ENCODE data around the gene KCP.

The KCP gene

DNA sequence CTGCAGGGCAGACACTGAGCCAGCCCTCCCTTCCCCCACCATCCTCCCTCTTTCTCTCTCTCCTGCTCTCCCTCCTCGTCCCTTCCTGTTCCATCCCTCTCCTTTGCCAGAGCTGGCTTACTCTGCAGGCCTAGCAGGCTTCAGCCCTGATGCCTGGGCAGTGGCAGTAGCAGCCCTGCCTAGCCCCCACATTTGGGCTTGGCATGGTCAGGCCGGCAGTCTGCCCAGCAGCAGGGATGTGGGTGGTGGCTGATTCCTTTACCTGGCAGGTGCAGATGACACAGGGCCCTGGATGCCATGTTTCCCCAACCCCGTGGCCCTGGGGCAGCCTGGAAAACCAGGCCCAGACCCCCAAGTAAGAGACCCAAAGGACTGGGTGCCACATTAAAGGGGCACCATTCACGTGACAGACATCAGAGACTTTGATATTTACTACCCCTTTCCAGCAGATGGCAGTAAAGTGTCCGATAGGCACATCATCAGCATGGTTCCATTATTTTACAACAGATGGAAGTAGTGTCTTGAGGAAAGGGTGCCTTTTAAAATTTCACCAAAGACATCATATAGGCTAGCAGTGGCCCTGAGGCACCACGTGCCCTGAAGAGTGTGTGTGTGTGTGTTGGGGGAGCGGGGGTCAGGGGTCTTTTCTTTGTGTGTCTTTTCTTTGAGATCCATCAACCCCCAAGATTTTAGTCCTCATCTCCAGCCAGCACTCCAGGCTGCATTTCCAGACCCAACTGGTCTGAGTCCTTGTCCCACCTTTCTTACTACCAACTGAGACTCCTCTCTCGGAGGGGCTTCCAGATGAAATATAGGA, 5.9 kb downstream of the KCP start:
- peak; percentile 72 for DNase-seq

DNA sequence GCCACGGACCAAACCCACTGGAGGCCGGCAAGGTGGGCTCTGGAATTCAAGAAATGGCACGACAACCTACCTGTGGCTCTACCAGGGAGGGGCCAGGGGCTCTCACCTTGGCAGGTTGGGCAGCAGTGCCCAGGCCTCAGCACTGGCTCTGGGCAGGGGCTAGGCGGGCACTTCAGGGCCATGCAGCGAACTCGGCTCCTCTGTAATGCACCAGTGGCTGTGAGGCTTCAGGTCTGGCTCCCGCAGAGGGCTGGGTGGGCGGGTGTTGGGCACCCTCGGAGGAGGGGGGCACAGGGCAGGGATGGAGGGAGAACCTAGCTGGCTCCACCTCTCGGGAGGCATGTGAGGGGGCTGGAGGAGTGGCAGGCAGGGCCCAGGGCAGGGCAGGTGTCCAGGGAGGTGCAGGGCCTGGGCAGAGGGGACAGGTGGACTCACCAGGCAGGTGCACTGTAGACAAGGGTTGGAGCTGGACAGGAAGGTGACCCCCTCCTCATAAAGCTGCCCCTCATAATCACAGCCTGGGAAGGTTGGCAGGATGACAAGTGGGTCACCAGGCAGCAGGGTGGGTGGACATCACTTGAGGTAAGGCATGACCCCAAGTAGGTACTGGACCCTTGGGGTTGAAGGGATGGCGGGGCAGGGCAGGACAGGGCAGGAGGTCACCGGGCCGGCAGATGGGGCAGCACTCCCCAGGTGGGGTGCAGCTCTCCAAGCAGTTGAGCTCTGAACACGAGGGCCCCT, 6.7 kb downstream of the KCP start:
- DNase-seq: no peak

DNA sequence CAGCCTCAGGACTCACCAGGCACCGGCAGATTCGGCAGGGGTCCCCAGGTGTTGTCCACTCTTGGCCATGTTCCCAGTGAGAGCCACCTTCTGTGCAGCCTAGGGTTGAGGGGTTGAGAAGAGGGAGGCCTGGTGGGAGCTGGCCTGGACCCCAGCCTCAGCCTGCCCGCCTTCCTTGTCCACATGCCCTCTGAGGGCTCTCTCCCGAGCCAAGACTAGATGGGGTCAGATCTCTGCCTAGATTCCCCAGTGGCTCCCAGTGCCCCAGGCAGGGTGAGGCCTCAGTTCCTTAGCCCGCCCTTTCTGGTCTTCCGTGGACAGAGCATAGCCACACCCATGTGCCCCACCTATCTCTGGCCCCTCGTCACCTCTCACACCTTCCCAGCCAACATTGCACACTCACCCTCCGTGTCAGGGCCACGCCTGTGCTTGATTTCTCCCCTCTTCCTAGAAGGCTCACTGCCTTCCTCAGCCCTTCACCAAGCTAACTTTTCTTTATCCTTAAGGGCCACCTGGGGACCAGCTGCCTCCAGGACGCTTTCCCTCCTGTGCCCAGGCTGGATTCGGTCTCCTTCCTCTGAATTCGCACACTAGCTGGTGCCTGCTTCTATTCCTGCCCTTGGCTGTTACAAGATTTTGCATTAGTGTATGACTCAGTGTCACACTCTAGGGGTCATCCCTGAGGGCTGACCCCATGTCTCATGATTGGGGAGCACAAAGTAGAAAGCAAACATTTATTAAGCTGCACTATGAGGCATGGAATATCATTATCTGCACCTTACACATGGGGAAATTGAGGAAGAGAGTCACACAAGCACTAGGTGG, 7.5 kb downstream of the KCP start:
- no peak for DNase-seq

DNA sequence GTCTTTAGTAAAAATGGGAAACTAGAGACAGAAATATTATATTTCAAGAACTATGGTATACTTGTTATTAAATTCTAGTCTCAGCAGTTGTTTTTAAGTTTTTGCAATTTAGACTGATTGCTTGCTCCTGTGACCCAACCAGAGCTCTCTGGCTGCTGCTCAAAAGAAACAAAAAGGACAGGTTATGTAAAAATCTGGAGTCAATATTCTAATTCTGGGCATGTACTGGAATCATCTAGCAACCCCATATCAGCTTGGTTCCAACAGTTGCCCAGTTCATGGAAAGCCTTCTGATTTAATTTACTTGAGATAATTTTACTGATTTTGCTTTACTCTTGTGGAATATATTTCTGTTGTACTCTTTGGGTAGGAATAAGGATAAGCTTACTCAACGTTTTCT, 10.3 kb downstream of the KCP start:
- DNase-seq: no peak

DNA sequence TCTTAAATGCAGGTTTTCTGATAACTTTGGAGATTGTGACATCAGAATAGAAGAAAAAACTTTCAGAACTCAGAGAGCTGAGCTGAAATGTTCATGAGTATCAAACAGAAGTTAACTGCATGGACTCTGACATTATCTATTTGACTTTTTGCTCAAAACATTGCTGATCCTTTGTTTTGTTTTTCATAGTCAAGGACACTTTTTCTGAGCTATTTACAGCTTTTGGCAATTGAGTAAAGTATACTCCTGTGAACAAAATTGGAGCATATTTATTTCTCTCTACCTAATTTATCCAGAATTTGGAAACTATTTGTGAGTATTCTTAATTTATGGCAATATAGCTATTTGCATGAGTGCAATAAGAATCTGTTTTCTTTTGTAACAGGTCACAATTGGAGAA, 11.1 kb downstream of the KCP start:
- DNase-seq: no peak

DNA sequence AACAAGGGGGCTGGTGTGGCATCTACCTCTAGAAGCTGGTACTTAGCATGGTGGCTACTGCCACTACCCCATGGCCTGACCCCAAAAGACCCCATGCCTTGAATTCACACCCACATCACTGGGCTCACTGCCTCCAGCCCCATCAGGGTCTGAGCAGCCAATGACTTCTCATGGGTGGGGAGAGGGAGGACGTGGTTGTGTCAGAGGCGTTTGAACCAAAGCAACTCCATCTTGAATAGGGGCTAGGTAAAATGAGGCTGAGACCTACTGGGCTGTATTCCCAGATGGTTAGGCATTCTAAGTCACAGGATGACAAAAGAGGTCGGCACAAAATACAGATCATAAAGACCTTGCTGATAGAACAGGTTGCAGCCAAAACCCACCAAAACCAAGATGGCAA, 15.2 kb downstream of the KCP start:
- DNase-seq: no peak

DNA sequence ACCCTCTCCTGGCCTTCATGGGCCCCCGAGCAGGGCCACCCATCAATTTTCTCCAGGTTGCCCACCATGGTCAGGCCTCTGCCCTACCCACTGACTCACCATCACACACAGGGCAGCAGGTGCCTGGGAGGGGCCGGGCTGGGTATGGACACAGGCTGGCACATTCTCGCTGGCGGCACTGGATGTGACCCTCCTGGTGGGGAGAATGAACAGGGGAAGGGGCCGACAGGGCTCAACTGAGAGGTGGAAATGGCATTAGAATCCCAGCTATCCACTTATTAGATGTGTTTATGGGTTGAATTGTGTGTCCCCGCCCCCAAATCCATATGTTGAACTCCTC, 16.4 kb downstream of the KCP start:
- DNase-seq: no peak

DNA sequence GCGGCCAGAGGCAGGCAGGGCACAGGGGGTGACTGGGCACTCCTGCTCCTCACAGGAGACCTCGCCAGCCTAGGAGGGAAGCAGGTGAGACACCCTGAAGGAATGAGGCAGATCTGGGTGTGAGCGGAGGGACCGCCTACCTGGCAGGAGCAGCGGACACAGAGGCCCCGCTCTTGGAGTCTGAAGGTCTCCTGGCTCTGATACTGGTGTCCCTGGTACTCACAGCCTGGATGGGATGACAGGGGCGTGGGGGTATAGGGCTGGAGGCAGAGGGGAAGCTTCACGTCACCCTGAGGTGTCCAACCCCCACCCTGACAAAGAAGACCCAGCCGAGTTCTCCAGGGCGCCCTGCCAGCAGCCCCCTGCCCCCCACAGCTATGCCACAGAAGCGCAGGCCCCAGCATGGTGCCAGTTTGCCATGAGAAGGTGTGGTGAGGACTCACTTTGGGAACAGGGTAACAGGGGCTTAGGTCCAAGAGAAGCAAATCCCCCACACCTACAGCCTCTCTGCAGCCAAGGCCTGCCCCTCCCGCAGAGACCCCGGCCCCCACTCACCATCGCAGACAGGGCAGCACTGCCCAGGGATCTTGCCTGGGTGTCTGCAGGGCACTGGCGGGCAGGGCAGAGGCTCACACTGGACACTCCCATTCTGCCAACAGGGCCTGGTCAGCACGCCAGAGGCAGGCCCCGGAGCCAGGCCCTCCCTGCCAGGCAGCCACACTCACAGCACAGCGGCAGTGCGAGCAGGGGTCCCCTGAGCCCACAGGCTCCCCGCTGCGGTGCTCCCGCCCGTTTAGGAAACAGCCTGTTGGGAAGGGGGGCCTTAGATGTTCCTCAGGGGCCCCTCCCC, 17.0 kb downstream of the KCP start:
- DNase-seq: no peak

DNA sequence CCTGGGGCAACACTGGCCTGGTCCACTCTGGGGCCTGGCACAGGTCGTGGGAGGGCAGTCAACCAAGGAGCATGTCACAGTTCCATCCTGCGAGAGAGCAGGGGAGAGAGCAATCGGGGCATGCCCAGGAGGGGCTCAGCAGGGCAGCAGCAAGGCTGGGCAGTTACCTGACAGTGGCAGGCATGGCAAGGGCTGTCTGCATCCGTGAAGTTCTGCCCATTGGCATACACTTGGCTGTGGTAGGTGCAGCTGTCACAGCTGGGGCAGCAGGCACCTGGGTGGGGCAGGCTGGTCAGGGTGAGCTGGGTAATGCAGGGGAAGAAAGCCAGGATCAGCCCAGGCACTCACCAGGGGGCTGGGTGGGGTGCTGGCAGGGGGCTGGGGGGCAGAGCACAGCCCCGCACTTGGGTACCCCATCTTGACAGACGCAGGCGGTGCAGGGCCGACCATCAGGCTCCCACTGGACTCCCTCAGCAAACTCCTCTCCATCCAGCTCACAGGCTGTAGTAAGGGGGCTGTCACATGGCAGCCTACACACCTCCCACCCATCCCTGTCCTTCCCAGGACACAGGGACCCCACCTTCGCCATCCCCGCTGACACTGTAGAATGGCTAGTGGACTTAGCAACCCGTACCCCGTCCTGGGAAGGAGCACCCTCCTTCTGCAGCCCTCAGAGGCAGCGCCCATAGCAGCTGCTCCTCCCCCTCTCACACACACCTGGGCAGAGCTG, 17.8 kb downstream of the KCP start:
- no peak for DNase-seq

DNA sequence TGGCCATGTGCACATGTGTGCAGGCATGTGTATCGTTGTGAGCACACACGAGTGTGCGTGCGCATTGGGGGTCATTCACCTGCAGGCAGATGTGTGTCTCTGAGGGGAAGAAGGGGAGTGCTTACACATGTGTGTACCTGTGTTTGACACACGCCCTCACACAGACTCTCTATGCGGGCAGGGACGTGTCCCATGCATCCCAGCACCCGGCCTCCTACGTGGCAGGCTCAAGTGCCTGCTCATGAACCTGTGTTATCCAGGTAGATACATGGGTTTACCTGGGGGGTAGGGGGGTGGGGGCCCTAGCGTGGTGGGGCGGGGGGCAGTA, 18.6 kb downstream of the KCP start:
- DNase-seq: no peak

DNA sequence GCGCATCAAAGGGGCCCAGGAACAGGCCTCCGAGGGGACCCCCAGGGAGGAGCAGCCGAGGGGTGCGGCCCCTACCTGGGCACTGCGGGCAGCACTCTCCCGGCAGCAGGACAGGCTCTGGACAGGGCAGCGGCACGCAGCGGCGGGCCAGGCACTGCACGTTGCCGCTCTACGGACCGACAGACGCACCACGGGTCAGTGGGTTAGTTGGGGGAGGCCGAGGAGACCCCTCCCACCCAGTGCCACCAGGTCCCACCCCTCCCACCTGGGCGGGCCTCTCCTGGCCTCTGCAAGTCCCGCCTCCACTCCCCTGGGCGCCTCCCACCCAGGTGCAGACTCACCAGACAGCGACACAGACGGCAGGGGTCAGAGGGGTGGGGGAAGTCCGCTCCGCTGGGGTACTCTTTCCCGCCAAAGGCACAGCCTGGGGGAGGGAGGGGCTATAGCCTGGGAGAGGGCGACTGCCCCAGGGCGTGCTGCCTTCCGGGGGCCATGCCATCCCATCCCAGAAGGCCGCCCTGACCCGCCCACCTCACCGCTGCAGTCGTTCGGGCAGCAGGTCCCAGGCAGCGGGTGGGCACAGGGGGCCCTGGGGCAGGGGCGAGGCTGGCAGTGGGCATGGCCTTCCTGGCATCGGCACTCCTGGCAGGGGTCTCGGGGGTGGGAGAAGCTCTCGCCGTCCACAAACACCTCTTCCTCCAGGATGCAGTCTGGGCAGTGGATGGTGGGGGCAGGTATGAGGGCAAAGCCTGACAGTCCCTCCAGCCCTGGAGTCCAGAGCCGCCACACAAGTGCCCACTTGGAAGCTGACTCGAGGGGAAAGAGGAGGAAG, 19.2 kb downstream of the KCP start:
- no peak for DNase-seq

DNA sequence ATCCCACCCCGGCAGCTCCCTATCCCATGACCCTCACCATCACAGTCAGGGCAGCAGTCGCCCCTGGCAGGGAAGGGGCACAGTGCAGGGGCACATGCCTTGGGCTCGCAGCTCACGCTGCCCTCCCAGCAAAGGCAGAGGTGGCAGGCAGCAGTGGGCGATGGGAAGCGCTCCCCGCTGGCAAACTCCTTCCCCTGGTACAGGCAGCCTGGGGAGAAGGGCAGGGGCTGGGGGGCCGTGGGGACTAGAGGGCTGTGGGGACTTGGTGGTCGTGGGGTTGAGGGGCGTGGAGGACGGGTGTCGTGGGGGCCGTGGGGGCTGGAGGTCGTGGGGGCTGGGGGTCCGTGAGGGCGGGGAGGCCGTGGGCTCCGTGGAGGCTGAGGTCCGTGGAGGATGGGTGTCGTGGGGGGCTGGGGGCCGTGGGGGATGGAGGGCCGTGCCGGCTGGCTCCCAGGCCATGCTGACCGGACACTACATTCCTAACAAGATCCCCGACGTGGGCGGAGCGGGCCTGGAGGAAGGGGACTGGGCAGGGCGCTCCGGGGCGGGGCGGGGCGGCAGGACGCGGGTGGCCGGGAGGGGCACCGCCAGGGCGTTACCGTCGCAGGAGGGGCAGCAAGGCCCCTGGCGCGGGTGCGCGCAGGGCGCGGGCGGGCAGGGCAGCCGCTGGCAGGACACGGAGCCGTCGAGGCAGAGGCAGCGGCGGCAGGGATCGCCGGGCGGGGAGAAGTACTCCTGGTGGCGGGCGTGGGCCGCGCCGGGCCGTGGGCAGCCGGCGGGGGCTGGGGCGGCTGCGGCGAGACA, 20.0 kb downstream of the KCP start:
- DNase-seq: no peak

DNA sequence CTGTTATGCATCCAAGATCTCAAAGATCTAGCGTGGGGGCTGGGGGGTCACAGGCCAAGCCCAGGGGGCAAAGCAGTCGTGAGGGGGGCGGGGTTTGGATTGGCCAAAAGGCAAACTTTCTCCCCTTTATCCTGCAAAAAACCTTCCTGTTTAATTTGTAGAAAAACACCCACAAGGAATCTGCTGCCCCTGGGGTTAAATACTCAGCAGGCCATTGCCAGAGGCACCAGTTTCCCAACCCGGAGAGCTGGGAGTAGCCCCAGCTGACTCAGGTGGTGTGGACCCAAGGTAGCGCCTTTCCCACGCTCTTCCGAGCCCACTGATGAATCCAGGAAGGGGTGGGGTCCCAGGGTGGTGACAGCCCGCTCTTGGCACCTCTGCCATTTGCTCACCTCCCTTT, 21.4 kb downstream of the KCP start:
- DNase-seq: no peak

DNA sequence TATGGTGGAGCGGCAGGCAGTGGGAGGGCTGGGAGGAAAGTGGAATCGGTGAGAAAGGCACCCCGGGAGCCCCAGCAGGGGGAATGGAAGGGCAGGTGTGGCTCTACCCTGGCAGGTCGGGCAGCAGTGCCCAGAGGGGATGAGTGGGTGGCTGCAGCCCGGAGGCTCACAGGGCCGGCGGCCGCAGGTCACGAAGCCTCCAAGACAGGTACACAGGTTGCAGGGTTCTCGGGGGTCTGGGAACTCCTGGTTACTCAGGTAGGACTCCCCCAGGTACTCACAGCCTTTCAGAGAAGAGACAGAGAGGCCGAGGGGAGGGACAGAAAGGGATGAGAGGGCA, 21.8 kb downstream of the KCP start:
- no peak for DNase-seq

DNA sequence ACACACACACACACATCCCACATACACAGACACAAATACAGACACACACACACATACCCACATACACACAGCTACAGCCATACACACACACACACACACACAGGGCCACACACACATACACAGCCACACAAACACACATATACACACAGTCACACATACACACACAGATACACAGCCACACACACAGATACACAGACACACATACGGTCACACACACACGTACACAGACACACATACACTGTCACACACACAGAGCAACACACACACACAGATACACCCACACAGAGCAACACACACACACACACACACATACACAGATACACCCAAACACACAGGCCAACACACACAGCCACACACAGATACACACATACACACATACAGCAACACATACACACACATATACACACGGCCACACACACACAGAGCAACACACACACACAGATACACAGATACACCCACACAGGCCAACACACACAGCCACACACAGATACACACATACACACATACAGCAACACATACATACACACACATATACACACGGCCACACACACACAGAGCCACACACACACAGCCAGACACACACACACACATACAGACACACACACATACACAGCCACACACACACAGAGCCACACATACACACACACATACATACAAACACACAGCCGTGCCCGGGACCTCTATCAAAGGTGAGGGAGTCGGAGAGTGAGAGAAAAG, 22.3 kb downstream of the KCP start:
- DNase-seq: no peak

DNA sequence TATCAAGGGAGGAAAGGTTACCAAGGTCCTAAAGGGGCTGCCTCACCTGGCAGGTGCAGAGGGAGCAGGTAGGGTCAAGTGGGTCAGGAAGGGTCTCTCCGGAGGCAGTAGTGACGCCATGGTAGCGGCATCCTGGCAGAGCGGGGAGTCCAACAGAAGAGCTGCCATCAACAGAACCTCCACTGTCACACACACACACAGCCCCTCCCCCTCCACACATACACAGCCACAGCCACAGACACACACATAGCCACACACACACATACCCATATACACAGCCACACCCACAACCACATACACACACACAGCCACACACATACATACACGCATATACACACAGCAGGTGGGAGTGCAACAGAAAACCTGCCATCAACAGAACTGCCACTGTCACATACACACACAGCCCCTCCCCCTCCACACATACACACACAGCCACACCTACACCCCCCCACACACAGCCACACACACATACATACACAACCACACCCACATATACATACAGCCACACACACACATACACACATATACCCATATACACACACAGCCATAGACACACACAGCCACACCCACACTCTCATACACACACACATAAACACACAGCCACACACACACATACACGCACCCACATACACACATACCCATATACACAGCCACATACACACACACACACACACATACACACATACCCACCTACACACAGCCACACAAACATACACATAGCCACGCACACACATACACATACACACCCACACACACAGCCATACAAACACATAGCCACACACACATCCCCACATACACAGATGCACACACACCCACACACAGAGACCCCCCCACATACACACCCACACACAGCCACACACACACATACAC, 23.1 kb downstream of the KCP start:
- DNase-seq: no peak

DNA sequence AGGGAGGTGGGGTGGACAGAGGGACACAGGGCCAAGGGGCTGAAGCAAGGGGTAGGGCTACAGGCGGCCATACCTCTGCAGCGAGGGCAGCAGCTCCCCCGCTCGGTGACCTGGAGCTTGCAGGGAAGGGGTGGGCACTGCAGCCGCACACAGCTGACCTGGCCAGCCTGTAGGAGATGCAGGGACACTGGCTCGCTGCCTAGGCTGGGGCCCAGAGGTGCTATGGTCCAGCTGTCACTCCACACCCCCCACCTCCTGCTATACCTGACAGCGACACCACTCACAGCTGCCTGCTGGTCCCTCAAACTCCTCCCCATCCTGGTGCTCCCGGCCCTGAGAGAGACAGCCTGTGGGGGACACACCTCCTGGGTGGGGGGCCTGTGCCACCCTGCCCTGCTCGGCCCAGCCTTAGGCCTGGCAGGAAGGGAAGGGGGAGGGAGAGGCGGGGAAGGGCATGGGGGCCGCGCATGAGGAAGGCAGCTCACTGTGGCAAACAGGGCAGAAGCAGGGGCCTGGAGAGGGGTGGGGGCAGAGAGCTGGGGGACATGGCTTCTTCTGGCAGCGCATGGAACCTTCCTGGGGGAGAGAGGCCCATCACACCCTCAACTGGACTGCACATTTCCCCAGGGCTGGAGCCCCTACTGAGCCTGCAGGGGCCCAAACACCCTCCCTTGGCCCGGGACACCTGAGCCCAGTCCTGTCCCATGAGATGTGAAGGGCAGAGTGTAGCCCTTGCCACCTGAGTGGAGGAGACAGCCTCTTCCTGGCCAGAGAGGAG, 23.9 kb downstream of the KCP start:
- no peak for DNase-seq
